ENCODE data around the gene TNS4. TPM values are rescaled to one million over a fixed set of nuclear protein-coding genes. Genes with fewer than 3 reads are reported as not detected.

TNS4 gene
- polyA plus RNA-seq, 2 of the 4 experiments (the other 2 are of a cell fraction) = 24.2 to 73.5 TPM

- TF ChIP-seq, protein P1, sequence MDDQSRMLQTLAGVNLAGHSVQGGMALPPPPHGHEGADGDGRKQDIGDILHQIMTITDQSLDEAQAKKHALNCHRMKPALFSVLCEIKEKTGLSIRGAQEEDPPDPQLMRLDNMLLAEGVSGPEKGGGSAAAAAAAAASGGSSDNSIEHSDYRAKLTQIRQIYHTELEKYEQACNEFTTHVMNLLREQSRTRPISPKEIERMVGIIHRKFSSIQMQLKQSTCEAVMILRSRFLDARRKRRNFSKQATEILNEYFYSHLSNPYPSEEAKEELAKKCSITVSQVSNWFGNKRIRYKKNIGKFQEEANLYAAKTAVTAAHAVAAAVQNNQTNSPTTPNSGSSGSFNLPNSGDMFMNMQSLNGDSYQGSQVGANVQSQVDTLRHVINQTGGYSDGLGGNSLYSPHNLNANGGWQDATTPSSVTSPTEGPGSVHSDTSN (IDR thresholded peaks at IDR 0.05) = no peak
- TF ChIP-seq TFCP2L1 (CRISPR knock-in tag; IDR thresholded peaks at IDR 0.05) = no peak
- TF ChIP-seq USF2 (IDR thresholded peaks at IDR 0.05) = no peak
- TF ChIP-seq SREBF2 (IDR thresholded peaks at IDR 0.05) = no peak
- no peak for TF ChIP-seq JUNB (IDR thresholded peaks at IDR 0.05)
- TF ChIP-seq JUN (IDR thresholded peaks at IDR 0.05) = no peak; a peak in 1 of 5 replicates
- no peak for TF ChIP-seq FOSL2 (IDR thresholded peaks at IDR 0.05)
- no peak for TF ChIP-seq FOSL2 (CRISPR knock-in tag; IDR thresholded peaks at IDR 0.05)
Measured at GRCh38 chr17:40491486-40491885, 9.9 kb downstream of the TNS4 start (continued).

DNA sequence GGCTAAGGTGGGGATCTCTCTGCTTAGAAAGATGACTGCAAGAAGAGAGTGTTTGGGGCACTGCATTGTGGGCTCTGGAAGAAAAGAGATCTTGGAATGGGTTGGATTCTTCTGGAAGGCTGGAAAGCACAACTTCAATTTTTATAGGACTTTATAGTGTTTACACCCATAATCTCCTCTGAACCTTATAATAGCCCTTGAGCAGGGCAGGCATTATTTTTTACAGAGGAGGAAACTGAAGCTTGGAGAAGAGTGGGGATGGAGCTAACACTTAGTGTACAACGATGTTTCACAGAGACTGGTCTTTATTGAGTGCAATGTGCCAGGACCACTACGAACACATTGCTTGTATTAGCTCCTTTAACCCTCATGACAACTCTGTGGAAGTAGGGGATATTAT is 10.4 kb downstream of the TNS4 start:
- ATAC-seq = no peak
- FAIRE-seq = peak; percentile 67
- Histone ChIP-seq H3K9me3 (no peaks in the 10 kb centered on the region), H3K4me1 (peaks cover 98% of the 10 kb centered on the region), H3K4me2 (peak overlapping the region; percentile 50), H3K27ac (peak overlapping the region; percentile 96 to 97), H3K4me3 (no peak overlapping the region)
- ChIA-PET CTCF (interaction anchor here (0.8 to 2.7 kb wide), 11 partner anchors 9 to 131 kb away, joined by 3 to 24 read pairs (median 6); partner anchors contain the start of gene TNS4), POLR2A (interaction anchor here (0.9 to 2.4 kb wide), 7 partner anchors 9 to 61 kb away, joined by 3 to 8 read pairs (median 3); partner anchors contain the start of gene TNS4)
- TF ChIP-seq KDM1A (IDR thresholded peaks at IDR 0.05; ENCODE audit: low read depth) (no peak), CHD4 (IDR thresholded peaks at IDR 0.05; ENCODE audit: borderline replicate concordance) (no peak), CBX8 (IDR thresholded peaks at IDR 0.05) (no peak), ZNF302 (CRISPR knock-in tag; IDR thresholded peaks at IDR 0.05) (no peak)
- TF ChIP-seq, protein P2, sequence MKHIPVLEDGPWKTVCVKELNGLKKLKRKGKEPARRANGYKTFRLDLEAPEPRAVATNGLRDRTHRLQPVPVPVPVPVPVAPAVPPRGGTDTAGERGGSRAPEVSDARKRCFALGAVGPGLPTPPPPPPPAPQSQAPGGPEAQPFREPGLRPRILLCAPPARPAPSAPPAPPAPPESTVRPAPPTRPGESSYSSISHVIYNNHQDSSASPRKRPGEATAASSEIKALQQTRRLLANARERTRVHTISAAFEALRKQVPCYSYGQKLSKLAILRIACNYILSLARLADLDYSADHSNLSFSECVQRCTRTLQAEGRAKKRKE (CRISPR knock-in tag; IDR thresholded peaks at IDR 0.05; ENCODE audit: low read depth) = no peak
- no peak for DNase-seq (ENCODE audit: low read depth in 1 of 2, low spot score in 1 of 2)
- 90% methylated on average over 2 of the region's 2 CpGs for WGBS (ENCODE audit: missing lambda C conversion rate)

- Histone ChIP-seq H3K4me1 (peaks cover 98% of the 10 kb centered on the region), H3K27ac (peak overlapping the region; percentile 96 to 97), H3K4me3 (no peak overlapping the region), H3K9me3 (no peaks in the 10 kb centered on the region), H3K4me2 (peak overlapping the region; percentile 50)
- CTCF ChIA-PET = interaction anchor here (1.0 to 2.7 kb wide), 11 partner anchors 9 to 70 kb away, joined by 3 to 24 read pairs (median 6); partner anchors contain the start of gene TNS4
- ATAC-seq = peak in 1 of 2 experiments; percentile 1; a peak in 2 of 6 replicates
- FAIRE-seq = peak; percentile 28
- DNase-seq (ENCODE audit: low read depth in 1 of 2, low spot score in 1 of 2) = peak in 1 of 2 experiments; percentile 76
- WGBS (ENCODE audit: missing lambda C conversion rate) = 37% methylated on average over 5 of the region's 5 CpGs
- POLR2A ChIA-PET = interaction anchor here (0.7 to 2.4 kb wide), 9 partner anchors 9 to 70 kb away, joined by 3 to 8 read pairs (median 3); partner anchors contain the start of gene TNS4
- TF ChIP-seq EHF (CRISPR knock-in tag; IDR thresholded peaks at IDR 0.05) (peak; percentile 82; the same call in 1 of the 2 replicates), ESRRA (IDR thresholded peaks at IDR 0.05; ENCODE audit: borderline replicate concordance, low read length) (no peak), FOSL2 (IDR thresholded peaks at IDR 0.05) (no peak), FOSL2 (CRISPR knock-in tag; IDR thresholded peaks at IDR 0.05) (no peak; the same call in 1 of the 2 replicates), EP300 (IDR thresholded peaks at IDR 0.05) (0 out of 5 replicates have a peak, but pooled peaks have one; percentile 1 to 15), FOSB (CRISPR knock-in tag; IDR thresholded peaks at IDR 0.05) (no peak; the same call in 1 of the 2 replicates), HOXB5 (CRISPR knock-in tag; IDR thresholded peaks at IDR 0.05) (peak; percentile 81), ZNF302 (CRISPR knock-in tag; IDR thresholded peaks at IDR 0.05) (0 out of 2 replicates have a peak, but pooled peaks have one; percentile 36), TFCP2L1 (CRISPR knock-in tag; IDR thresholded peaks at IDR 0.05) (no peak; the same call in none of the 2 replicates), NR3C1 (IDR thresholded peaks at IDR 0.05) (no peak), RNF2 (IDR thresholded peaks at IDR 0.05; ENCODE audit: borderline replicate concordance, low read depth) (no peak), NFE2L2 (conservative IDR thresholded peaks at IDR 0.05; ENCODE audit: low read length) (no peak), CTCF (IDR thresholded peaks at IDR 0.05) (no peak), MAFK (IDR thresholded peaks at IDR 0.05; ENCODE audit: partially characterized antibody) (no peak), SMC3 (IDR thresholded peaks at IDR 0.05) (no peak), POLR2AphosphoS2 (conservative IDR thresholded peaks at IDR 0.05; ENCODE audit: low read length) (peak; percentile 81; the same call in 1 of the 2 replicates), ZC3H11A (IDR thresholded peaks at IDR 0.05) (no peak), EHMT2 (IDR thresholded peaks at IDR 0.05; ENCODE audit: low read depth) (no peak), MAX (IDR thresholded peaks at IDR 0.05) (peak; percentile 59)
- TF ChIP-seq, protein P3, sequence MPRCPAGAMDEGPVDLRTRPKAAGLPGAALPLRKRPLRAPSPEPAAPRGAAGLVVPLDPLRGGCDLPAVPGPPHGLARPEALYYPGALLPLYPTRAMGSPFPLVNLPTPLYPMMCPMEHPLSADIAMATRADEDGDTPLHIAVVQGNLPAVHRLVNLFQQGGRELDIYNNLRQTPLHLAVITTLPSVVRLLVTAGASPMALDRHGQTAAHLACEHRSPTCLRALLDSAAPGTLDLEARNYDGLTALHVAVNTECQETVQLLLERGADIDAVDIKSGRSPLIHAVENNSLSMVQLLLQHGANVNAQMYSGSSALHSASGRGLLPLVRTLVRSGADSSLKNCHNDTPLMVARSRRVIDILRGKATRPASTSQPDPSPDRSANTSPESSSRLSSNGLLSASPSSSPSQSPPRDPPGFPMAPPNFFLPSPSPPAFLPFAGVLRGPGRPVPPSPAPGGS (IDR thresholded peaks at IDR 0.05) = no peak
- TF ChIP-seq, protein P4, sequence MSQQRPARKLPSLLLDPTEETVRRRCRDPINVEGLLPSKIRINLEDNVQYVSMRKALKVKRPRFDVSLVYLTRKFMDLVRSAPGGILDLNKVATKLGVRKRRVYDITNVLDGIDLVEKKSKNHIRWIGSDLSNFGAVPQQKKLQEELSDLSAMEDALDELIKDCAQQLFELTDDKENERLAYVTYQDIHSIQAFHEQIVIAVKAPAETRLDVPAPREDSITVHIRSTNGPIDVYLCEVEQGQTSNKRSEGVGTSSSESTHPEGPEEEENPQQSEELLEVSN (IDR thresholded peaks at IDR 0.05; ENCODE audit: borderline replicate concordance, low read depth) = no peak
Measured at GRCh38 chr17:40490289-40490853, 11.1 kb downstream of the TNS4 start.
